Activated CD4-positive, alpha-beta memory T cell treated with anti-CD3 and anti-CD28 coated beads for 36 hours (primary cell): ENCODE results near the gene PTPN14. TPM values are rescaled to one million over a fixed set of nuclear protein-coding genes. Genes with fewer than 3 reads are reported as not detected.
"Not testable (repeated sequence)": the region's sequence is repeated elsewhere in the genome, so short reads cannot be mapped to it uniquely, and the experiment has no call there.

Source experiments
- CTCF ChIA-PET: fragments of 350-600 bp; sonication (Branson Sonifier 250); formaldehyde crosslinking; loops from one replicate; lab custom pipeline; 2021; ENCODE audit warnings: antibody characterized with exemption, inconsistent platforms; lab: Charles Lee
- POLR2A ChIA-PET: fragments of 350-600 bp; sonication (Branson Sonifier 250); formaldehyde crosslinking; loops from one replicate; lab custom pipeline; 2021; ENCODE audit warnings: antibody characterized with exemption; lab: Charles Lee
- DNase-seq: peaks from one replicate; pipeline ENCODE4 v3.0.0-alpha.2; 2020
- H3K27ac Mint-ChIP-seq: one replicate; pipeline ENCODE4 v1.8.0; 2021; ENCODE audit warnings: mixed read lengths
- H3K27me3 Mint-ChIP-seq: one replicate; pipeline ENCODE4 v1.8.0; 2021; ENCODE audit warnings: mixed read lengths
- H3K36me3 Mint-ChIP-seq: one replicate; pipeline ENCODE4 v1.8.0; 2021; ENCODE audit warnings: mixed read lengths
- H3K4me1 Mint-ChIP-seq: one replicate; pipeline ENCODE4 v1.8.0; 2021; ENCODE audit warnings: low read depth, mixed read lengths
- H3K4me3 Mint-ChIP-seq: one replicate; pipeline ENCODE4 v1.8.0; 2021; ENCODE audit warnings: mild to moderate bottlenecking, mixed read lengths
- H3K9me3 Mint-ChIP-seq: one replicate; pipeline ENCODE4 v1.8.0; 2021; ENCODE audit warnings: mixed read lengths
- intact Hi-C: fragments of 100-400 bp; cut with micrococcal nuclease; formaldehyde crosslinking; loops from one replicate; pipeline ENCODE4 v1.15.1; 2023
- total RNA-seq, 2 experiments: library from RNA; stranded (reverse); gene quantifications; one replicate each; pipeline ENCODE4 v1.2.3, GENCODE V29; 2021

PTPN14 gene
- total RNA-seq, 2 experiments from 2014 or later, result 1.0 to 1.1 TPM

GRCh38 chr1:214494706-214495105, 56.7 kb downstream of the PTPN14 start:
- H3K4me1 Mint-ChIP-seq, result no peaks in the 10 kb centered on the region
- CTCF ChIA-PET, result no interaction called here
- H3K9me3 Mint-ChIP-seq, result no peaks in the 10 kb centered on the region

GRCh38 chr1:214494179-214494578, 57.2 kb downstream of the PTPN14 start:
- DNase-seq, H3K36me3 Mint-ChIP-seq, H3K4me1 Mint-ChIP-seq, H3K27ac Mint-ChIP-seq, CTCF ChIA-PET, H3K4me3 Mint-ChIP-seq, intact Hi-C loops, H3K27me3 Mint-ChIP-seq, H3K9me3 Mint-ChIP-seq, POLR2A ChIA-PET: not testable (repeated sequence)

More at GRCh38 chr1:214494706-214495105, 56.7 kb downstream of the PTPN14 start:
- Mint-ChIP-seq H3K27ac (no peak overlapping the region), H3K4me3 (no peak overlapping the region), H3K36me3 (no peaks in the 10 kb centered on the region), H3K27me3 (peaks cover 8% of the 10 kb centered on the region)
- intact Hi-C loops, result no loop called here
- DNase-seq, result no peak
- POLR2A ChIA-PET, result no interaction called here

GRCh38 chr1:214493126-214493796, 58.1 kb downstream of the PTPN14 start:
- H3K36me3 Mint-ChIP-seq, result no peaks in the 10 kb centered on the region
- H3K4me1 Mint-ChIP-seq, result no peaks in the 10 kb centered on the region
- H3K27ac Mint-ChIP-seq, result no peak overlapping the region
- no peak for DNase-seq
- intact Hi-C loops, result no loop called here
- H3K9me3 Mint-ChIP-seq, result no peaks in the 10 kb centered on the region
- POLR2A ChIA-PET, result no interaction called here
- H3K4me3 Mint-ChIP-seq, result no peak overlapping the region
- CTCF ChIA-PET, result interaction anchor here (1.0 kb wide), 1 partner anchor 164 kb away, joined by 5 read pairs; no protein-coding TSS in a partner anchor
- peaks cover 8% of the 10 kb centered on the region for H3K27me3 Mint-ChIP-seq

GRCh38 chr1:214492401-214493075, 58.9 kb downstream of the PTPN14 start:
- no peaks in the 10 kb centered on the region for H3K4me1 Mint-ChIP-seq
- ChIA-PET POLR2A (no interaction called here), CTCF (interaction anchor here (1.0 kb wide), 1 partner anchor 163 kb away, joined by 5 read pairs; no protein-coding TSS in a partner anchor)
- peaks cover 5% of the 10 kb centered on the region for H3K27me3 Mint-ChIP-seq
- H3K9me3 Mint-ChIP-seq, result no peaks in the 10 kb centered on the region
- intact Hi-C loops, result no loop called here
- H3K27ac Mint-ChIP-seq, result no peak overlapping the region
- no peaks in the 10 kb centered on the region for H3K36me3 Mint-ChIP-seq
- DNase-seq, result no peak
- H3K4me3 Mint-ChIP-seq, result no peak overlapping the region

- intact Hi-C loops, result no loop called here
- POLR2A ChIA-PET, result no interaction called here
- Mint-ChIP-seq H3K9me3 (no peaks in the 10 kb centered on the region), H3K36me3 (no peaks in the 10 kb centered on the region), H3K4me1 (no peaks in the 10 kb centered on the region), H3K27me3 (peaks cover 5% of the 10 kb centered on the region), H3K4me3 (no peak overlapping the region), H3K27ac (no peak overlapping the region)
- no peak for DNase-seq
- CTCF ChIA-PET, result no interaction called here
Observed at GRCh38 chr1:214491468-214492146, 59.8 kb downstream of the PTPN14 start.

- Mint-ChIP-seq H3K27me3 (peaks cover 10% of the 10 kb centered on the region), H3K4me3 (no peak overlapping the region), H3K4me1 (no peaks in the 10 kb centered on the region), H3K27ac (no peak overlapping the region), H3K9me3 (no peaks in the 10 kb centered on the region), H3K36me3 (no peaks in the 10 kb centered on the region)
- no peak for DNase-seq
- ChIA-PET CTCF (no interaction called here), POLR2A (no interaction called here)
- intact Hi-C loops, result no loop called here
Observed at GRCh38 chr1:214485151-214485550, 66.3 kb downstream of the PTPN14 start.

GRCh38 chr1:214483180-214483579, 68.2 kb downstream of the PTPN14 start:
- H3K36me3 Mint-ChIP-seq, H3K9me3 Mint-ChIP-seq, H3K4me1 Mint-ChIP-seq, POLR2A ChIA-PET, DNase-seq, H3K27ac Mint-ChIP-seq, H3K4me3 Mint-ChIP-seq, CTCF ChIA-PET, intact Hi-C loops, H3K27me3 Mint-ChIP-seq: not testable (repeated sequence)

GRCh38 chr1:214481983-214482634, 69.3 kb downstream of the PTPN14 start:
- DNase-seq, H3K36me3 Mint-ChIP-seq, H3K4me1 Mint-ChIP-seq, H3K9me3 Mint-ChIP-seq, intact Hi-C loops, H3K4me3 Mint-ChIP-seq, CTCF ChIA-PET, H3K27me3 Mint-ChIP-seq, H3K27ac Mint-ChIP-seq, POLR2A ChIA-PET: not testable (repeated sequence)

GRCh38 chr1:214476986-214477870, 74.2 kb downstream of the PTPN14 start:
- peaks cover 23% of the 10 kb centered on the region for H3K27me3 Mint-ChIP-seq
- ChIA-PET CTCF (no interaction called here), POLR2A (no interaction called here)
- H3K4me3 Mint-ChIP-seq, result no peak overlapping the region
- H3K27ac Mint-ChIP-seq, result no peak overlapping the region
- H3K4me1 Mint-ChIP-seq, result no peaks in the 10 kb centered on the region
- H3K9me3 Mint-ChIP-seq, result no peaks in the 10 kb centered on the region
- intact Hi-C loops, result no loop called here
- DNase-seq, result no peak
- H3K36me3 Mint-ChIP-seq, result no peaks in the 10 kb centered on the region

- no peak for DNase-seq
- no peaks in the 10 kb centered on the region for H3K4me1 Mint-ChIP-seq
- no peaks in the 10 kb centered on the region for H3K9me3 Mint-ChIP-seq
- H3K27ac Mint-ChIP-seq, result no peak overlapping the region
- POLR2A ChIA-PET, result no interaction called here
- peaks cover 25% of the 10 kb centered on the region for H3K27me3 Mint-ChIP-seq
- CTCF ChIA-PET, result interaction anchor here (1.4 kb wide), 1 partner anchor 148 kb away, joined by 4 read pairs; no protein-coding TSS in a partner anchor
- H3K4me3 Mint-ChIP-seq, result no peak overlapping the region
- no peaks in the 10 kb centered on the region for H3K36me3 Mint-ChIP-seq
- intact Hi-C loops, result no loop called here
Observed at GRCh38 chr1:214476229-214476985, 75.0 kb downstream of the PTPN14 start.

- intact Hi-C loops, result no loop called here
- Mint-ChIP-seq H3K4me3 (no peak overlapping the region), H3K36me3 (no peaks in the 10 kb centered on the region), H3K27ac (no peak overlapping the region), H3K9me3 (no peaks in the 10 kb centered on the region), H3K4me1 (no peaks in the 10 kb centered on the region), H3K27me3 (peaks cover 24% of the 10 kb centered on the region)
- CTCF ChIA-PET, result interaction anchor here (1.4 kb wide), 1 partner anchor 147 kb away, joined by 4 read pairs; no protein-coding TSS in a partner anchor
- no peak for DNase-seq
- POLR2A ChIA-PET, result no interaction called here
Observed at GRCh38 chr1:214475746-214476145, 75.7 kb downstream of the PTPN14 start.
